A673 (cell line): ENCODE results near the gene DPYSL4. TPM values are rescaled to one million over a fixed set of nuclear protein-coding genes. Genes with fewer than 3 reads are reported as not detected.

Experiments used
- BruUV-seq: library from RNA; stranded (reverse); fragments of 400-500 nt; replicated peaks from 2 replicates; lab custom pipeline; 2021; lab: Mats Ljungman, UMichigan
- CTCF ChIA-PET: fragments of 300-600 bp; sonication (Branson Sonifier 250); formaldehyde crosslinking; loops from one replicate; lab custom pipeline; 2022; ENCODE audit warnings: antibody characterized with exemption; lab: Charles Lee
- POLR2A ChIA-PET: fragments of 300-600 bp; sonication (Branson Sonifier 250); formaldehyde crosslinking; loops from one replicate; lab custom pipeline; 2022; ENCODE audit warnings: antibody characterized with exemption; ENCODE audit not compliant: low non-redundant PET; lab: Charles Lee
- DNase-seq: peaks from one replicate; pipeline ENCODE4 v3.0.0-alpha.2; 2015; ENCODE audit warnings: low spot score
- H3K27ac ChIP-seq: fragments of 200-600 bp; sonication (generic); 2 replicates; pipeline ENCODE4 v1.5.1; 2016; ENCODE audit warnings: mixed run types, low read depth, mild to moderate bottlenecking, mixed read lengths, antibody characterized with exemption, low read length; ENCODE audit not compliant: poor library complexity, severe bottlenecking
- H3K27me3 ChIP-seq: fragments of 200-600 bp; sonication (generic); replicated peaks from 2 replicates; pipeline ENCODE4 v1.6.1; 2017; ENCODE audit warnings: mixed run types, low read depth, mild to moderate bottlenecking, mixed read lengths, antibody characterized with exemption, low read length; ENCODE audit not compliant: insufficient read depth, poor library complexity
- H3K36me3 ChIP-seq: fragments of 200-600 bp; sonication (generic); 2 replicates; pipeline ENCODE4 v1.6.1; 2016; ENCODE audit warnings: mixed run types, mild to moderate bottlenecking, mixed read lengths, antibody characterized with exemption, low read length; ENCODE audit not compliant: insufficient read depth, poor library complexity, severe bottlenecking
- H3K4me1 ChIP-seq: fragments of 200-600 bp; sonication (generic); 2 replicates; pipeline ENCODE4 v1.6.1; 2017; ENCODE audit warnings: mixed run types, mild to moderate bottlenecking, mixed read lengths, antibody characterized with exemption, low read length; ENCODE audit not compliant: insufficient read depth, poor library complexity, severe bottlenecking
- H3K4me3 ChIP-seq: fragments of 200-600 bp; sonication (generic); 2 replicates; pipeline ENCODE4 v1.5.1; 2016; ENCODE audit warnings: low read depth, mixed run types, mild to moderate bottlenecking, mixed read lengths, low read length; ENCODE audit not compliant: poor library complexity, severe bottlenecking
- H3K9me3 ChIP-seq: fragments of 200-600 bp; sonication (generic); 2 replicates; pipeline ENCODE4 v1.6.1; 2016; ENCODE audit warnings: mixed run types, low read depth, mild to moderate bottlenecking, mixed read lengths, antibody characterized with exemption, low read length; ENCODE audit not compliant: poor library complexity, severe bottlenecking
- EZH2 ChIP-seq: fragments of 200-600 bp; sonication (generic); IDR thresholded peaks from 2 replicates; pipeline ENCODE4 v1.6.1; 2017; ENCODE audit warnings: borderline replicate concordance, low read depth, mild to moderate bottlenecking, mixed read lengths, antibody characterized with exemption, low read length; ENCODE audit not compliant: poor library complexity, severe bottlenecking
- intact Hi-C: fragments of 100-400 bp; cut with micrococcal nuclease; formaldehyde crosslinking; loops from one replicate; pipeline ENCODE4 v1.10.0; 2022; ENCODE audit not compliant: unreplicated experiment
- total RNA-seq: library from RNA; stranded (reverse); gene quantifications from 2 replicates; pipeline ENCODE4 v1.2.3, GENCODE V29; 2021
- TF ChIP-seq, protein P1 (sequence below): fragments of 300-800, 200-600 bp; sonication (generic); conservative IDR thresholded peaks from 2 replicates; pipeline ENCODE4 v1.5.1; 2017; ENCODE audit warnings: low read depth, mild to moderate bottlenecking, antibody characterized with exemption, low read length, moderate library complexity, mixed read lengths

Gene DPYSL4
- total RNA-seq, 1 experiment from 2014 or later, result 13.1 TPM

GRCh38 chr10:132228616-132229015, 41.9 kb downstream of the DPYSL4 start:
- no TSS peak for BruUV-seq

DNA sequence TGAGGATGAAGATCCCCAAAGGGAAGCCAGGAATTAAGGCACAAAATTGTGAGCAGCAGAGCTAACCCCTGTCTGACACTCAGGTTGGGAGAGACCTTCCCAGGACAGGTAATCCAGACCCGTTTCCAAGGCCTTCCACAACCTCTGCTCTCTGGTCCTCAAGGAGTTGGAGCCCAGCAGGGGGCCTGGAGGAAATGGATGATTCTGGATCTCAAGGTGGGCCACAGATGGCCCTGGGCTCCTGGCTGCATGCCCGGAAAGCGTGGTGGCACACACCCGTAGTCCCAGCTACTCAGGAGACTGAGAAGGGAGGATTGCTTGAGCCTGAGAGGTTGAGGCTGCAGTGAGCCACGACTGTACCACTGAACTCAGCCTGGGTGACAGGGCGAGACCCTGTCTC, 42.3 kb downstream of the DPYSL4 start:
- Histone ChIP-seq H3K36me3 (no peaks in the 10 kb centered on the region), H3K27ac (no peak overlapping the region), H3K27me3 (no peaks in the 10 kb centered on the region), H3K4me3 (no peak overlapping the region), H3K4me1 (no peaks in the 10 kb centered on the region), H3K9me3 (no peaks in the 10 kb centered on the region)
- CTCF ChIA-PET, result no interaction called here
- POLR2A ChIA-PET, result no interaction called here
- no peak for DNase-seq
- TF ChIP-seq, protein P1, sequence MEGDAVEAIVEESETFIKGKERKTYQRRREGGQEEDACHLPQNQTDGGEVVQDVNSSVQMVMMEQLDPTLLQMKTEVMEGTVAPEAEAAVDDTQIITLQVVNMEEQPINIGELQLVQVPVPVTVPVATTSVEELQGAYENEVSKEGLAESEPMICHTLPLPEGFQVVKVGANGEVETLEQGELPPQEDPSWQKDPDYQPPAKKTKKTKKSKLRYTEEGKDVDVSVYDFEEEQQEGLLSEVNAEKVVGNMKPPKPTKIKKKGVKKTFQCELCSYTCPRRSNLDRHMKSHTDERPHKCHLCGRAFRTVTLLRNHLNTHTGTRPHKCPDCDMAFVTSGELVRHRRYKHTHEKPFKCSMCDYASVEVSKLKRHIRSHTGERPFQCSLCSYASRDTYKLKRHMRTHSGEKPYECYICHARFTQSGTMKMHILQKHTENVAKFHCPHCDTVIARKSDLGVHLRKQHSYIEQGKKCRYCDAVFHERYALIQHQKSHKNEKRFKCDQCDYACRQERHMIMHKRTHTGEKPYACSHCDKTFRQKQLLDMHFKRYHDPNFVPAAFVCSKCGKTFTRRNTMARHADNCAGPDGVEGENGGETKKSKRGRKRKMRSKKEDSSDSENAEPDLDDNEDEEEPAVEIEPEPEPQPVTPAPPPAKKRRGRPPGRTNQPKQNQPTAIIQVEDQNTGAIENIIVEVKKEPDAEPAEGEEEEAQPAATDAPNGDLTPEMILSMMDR, result no peak
- TF ChIP-seq EZH2, result no peak
- intact Hi-C loops, result no loop called here
- BruUV-seq, result no TSS peak

More at GRCh38 chr10:132228616-132229015, 41.9 kb downstream of the DPYSL4 start:
- Histone ChIP-seq H3K27me3 (no peaks in the 10 kb centered on the region), H3K36me3 (no peaks in the 10 kb centered on the region), H3K9me3 (no peaks in the 10 kb centered on the region), H3K4me3 (no peak overlapping the region), H3K4me1 (no peaks in the 10 kb centered on the region), H3K27ac (no peak overlapping the region)
- TF ChIP-seq, protein P1, result no peak
- no peak for TF ChIP-seq EZH2
- intact Hi-C loops, result no loop called here
- DNase-seq, result no peak
- CTCF ChIA-PET, result no interaction called here
- POLR2A ChIA-PET, result no interaction called here

- no peaks in the 10 kb centered on the region for H3K36me3 ChIP-seq
- no peak overlapping the region for H3K27ac ChIP-seq
- H3K4me3 ChIP-seq, result no peak overlapping the region
- no peaks in the 10 kb centered on the region for H3K9me3 ChIP-seq
- BruUV-seq, result no TSS peak
- ChIA-PET POLR2A (no interaction called here), CTCF (no interaction called here)
- no peaks in the 10 kb centered on the region for H3K4me1 ChIP-seq
- DNase-seq, result no peak
- intact Hi-C loops, result no loop called here
- no peak for TF ChIP-seq EZH2
- TF ChIP-seq, protein P1, result no peak
- H3K27me3 ChIP-seq, result no peaks in the 10 kb centered on the region
Observed at GRCh38 chr10:132229834-132230556, 43.2 kb downstream of the DPYSL4 start.
